CD4-positive, CD25-positive, alpha-beta regulatory T cell (primary cell): ENCODE measurements around the gene SLF2. TPM values are rescaled to one million over a fixed set of nuclear protein-coding genes. Genes with fewer than 3 reads are reported as not detected.
A peak's percentile ranks its signal among the peaks of the same experiment; 100 is the strongest.

Experiments used
- ATAC-seq, 2 donors: fragments of 150-1000 bp; cut with Tn5 transposase; one replicate each; pipeline ENCODE4 v1.10.0; 2021; ENCODE audit warnings: low read depth in 2 of 2, moderate number of reproducible peaks in 2 of 2, moderate library complexity in 1 of 2
- DNase-seq, 3 donors: peaks; one replicate each; pipeline versions ENCODE4 v3.0.0 to v3.0.0-alpha.2; 2012 to 2022; ENCODE audit warnings: mixed read lengths in 1 of 3
- H3K27ac ChIP-seq: one replicate; pipeline ENCODE4 v1.7.0; 2013; ENCODE audit warnings: mild to moderate bottlenecking, low read length; ENCODE audit not compliant: insufficient read depth, poor library complexity, severe bottlenecking
- H3K27me3 ChIP-seq: one replicate; pipeline ENCODE4 v1.7.0; 2013; ENCODE audit warnings: low read length; ENCODE audit not compliant: control insufficient read depth, insufficient read depth
- H3K36me3 ChIP-seq: one replicate; pipeline ENCODE4 v1.7.0; 2013; ENCODE audit warnings: mild to moderate bottlenecking, low read length, moderate library complexity; ENCODE audit not compliant: control insufficient read depth, insufficient read depth
- H3K4me1 ChIP-seq: 2 replicates; pipeline ENCODE4 v1.7.0; 2013; ENCODE audit warnings: mild to moderate bottlenecking, low read length; ENCODE audit not compliant: insufficient read depth, control insufficient read depth, poor library complexity, severe bottlenecking
- H3K4me3 ChIP-seq: one replicate; pipeline ENCODE4 v1.7.0; 2013; ENCODE audit warnings: low read depth, mild to moderate bottlenecking, low read length, moderate library complexity
- H3K9me3 ChIP-seq, 2 experiments: 1 replicate in 1 of 2; 2 replicates in 1 of 2; pipeline ENCODE4 v1.7.0; 2013; ENCODE audit warnings: low read length in 2 of 2, mild to moderate bottlenecking in 1 of 2, moderate library complexity in 1 of 2; ENCODE audit not compliant: control insufficient read depth in 2 of 2
- H3K27ac Mint-ChIP-seq, 3 donors: one replicate each; pipeline ENCODE4 v1.8.0; 2020 to 2022; ENCODE audit warnings: mild to moderate bottlenecking in 3 of 3, mixed read lengths in 3 of 3, moderate library complexity in 2 of 3
- H3K27me3 Mint-ChIP-seq: one replicate; pipeline ENCODE4 v1.8.0; 2022; ENCODE audit warnings: mild to moderate bottlenecking, mixed read lengths
- H3K36me3 Mint-ChIP-seq: one replicate; pipeline ENCODE4 v1.8.0; 2020; ENCODE audit warnings: mixed read lengths
- H3K4me1 Mint-ChIP-seq, 4 donors: one replicate each; pipeline ENCODE4 v1.8.0; 2020 to 2022; ENCODE audit warnings: mixed read lengths in 4 of 4, mild to moderate bottlenecking in 1 of 4
- H3K4me3 Mint-ChIP-seq, 4 donors: one replicate each; pipeline ENCODE4 v1.8.0; 2020 to 2022; ENCODE audit warnings: mild to moderate bottlenecking in 4 of 4, mixed read lengths in 4 of 4, moderate library complexity in 3 of 4
- H3K9me3 Mint-ChIP-seq, 7 donors: one replicate each; pipeline ENCODE4 v1.8.0; 2020 to 2022; ENCODE audit warnings: mixed read lengths in 7 of 7, mild to moderate bottlenecking in 3 of 7, moderate library complexity in 2 of 7
- polyA plus RNA-seq, 4 donors: library from polyadenylated mRNA; unstranded; fragments of 300-500 nt; fragmentation: Illumina TruSeq; gene quantifications; one replicate each; pipeline ENCODE4 v1.2.3, GENCODE V29; 2021
- total RNA-seq: library from RNA; stranded (reverse); gene quantifications from one replicate; pipeline ENCODE4 v1.2.3, GENCODE V29; 2022

The SLF2 gene
- total and polyA plus RNA-seq, 5 donors from 2014 or later = 10.3 to 23.2 (median 10.6) TPM

DNA sequence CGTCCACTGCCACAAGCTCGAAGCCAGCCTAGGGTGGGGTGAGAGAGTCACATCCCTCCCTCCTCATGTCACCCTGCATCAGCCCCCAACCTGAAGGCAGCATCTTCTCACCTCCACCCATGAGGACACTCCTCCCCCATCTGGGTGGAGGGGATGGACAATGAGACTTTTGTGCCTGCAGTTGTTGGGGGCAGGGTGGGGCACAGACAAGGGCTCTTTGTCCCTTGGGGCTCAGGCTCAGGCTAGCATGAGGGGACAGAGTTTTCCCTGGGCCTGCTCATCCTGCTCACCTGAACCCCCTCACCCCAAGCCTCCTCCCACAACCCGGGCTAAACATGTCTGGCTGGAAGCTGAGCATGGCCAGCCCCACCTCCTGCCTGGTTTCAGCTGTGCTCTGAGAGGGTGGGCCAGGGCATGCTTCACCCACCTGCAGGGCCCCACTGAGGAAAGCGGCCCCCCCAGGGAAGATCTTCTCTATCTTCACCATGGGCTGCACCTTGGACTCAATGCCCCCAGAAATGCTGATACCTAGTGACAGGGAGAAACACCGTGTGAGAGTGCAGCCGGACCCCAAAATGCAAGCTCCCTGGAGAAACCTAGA lies 96.2 kb downstream of the SLF2 start:
- Mint-ChIP-seq H3K9me3 (no peaks in the 10 kb centered on the region), H3K36me3 (peaks cover 4% of the 10 kb centered on the region), H3K27me3 (peaks cover 5% of the 10 kb centered on the region), H3K4me1 (peaks cover 4 to 11% (median 9%) of the 10 kb centered on the region in 4 donors), H3K27ac (no peak overlapping the region), H3K4me3 (no peak overlapping the region)
- Histone ChIP-seq H3K4me1 (peaks cover 9% of the 10 kb centered on the region), H3K4me3 (no peak overlapping the region), H3K27me3 (no peaks in the 10 kb centered on the region), H3K9me3 (no peaks in the 10 kb centered on the region), H3K27ac (no peak overlapping the region), H3K36me3 (peaks cover 3% of the 10 kb centered on the region)
- no peak for ATAC-seq
- DNase-seq = no peak

DNA sequence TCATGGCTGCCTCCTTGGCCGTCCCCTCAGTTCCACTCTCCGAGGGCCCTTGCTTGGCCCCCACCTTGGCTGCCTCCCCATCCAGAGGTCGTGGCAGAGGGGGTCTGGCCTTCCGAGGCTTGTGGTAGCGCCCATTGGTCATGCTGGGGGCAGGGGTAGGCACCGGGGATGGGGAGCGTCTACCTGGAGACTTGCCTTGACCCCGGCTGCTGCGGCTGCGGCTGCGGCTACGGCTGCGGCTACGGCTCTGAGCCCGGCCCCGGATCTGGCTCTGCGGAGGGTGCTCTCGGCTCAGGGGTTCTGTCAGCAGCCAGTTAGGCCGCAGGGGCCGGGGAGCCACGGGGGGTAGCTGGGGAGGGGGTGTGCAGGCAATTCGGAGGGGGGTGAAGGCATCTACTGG lies 97.6 kb downstream of the SLF2 start:
- no peak for DNase-seq
- no peak overlapping the region for H3K27ac Mint-ChIP-seq

DNA sequence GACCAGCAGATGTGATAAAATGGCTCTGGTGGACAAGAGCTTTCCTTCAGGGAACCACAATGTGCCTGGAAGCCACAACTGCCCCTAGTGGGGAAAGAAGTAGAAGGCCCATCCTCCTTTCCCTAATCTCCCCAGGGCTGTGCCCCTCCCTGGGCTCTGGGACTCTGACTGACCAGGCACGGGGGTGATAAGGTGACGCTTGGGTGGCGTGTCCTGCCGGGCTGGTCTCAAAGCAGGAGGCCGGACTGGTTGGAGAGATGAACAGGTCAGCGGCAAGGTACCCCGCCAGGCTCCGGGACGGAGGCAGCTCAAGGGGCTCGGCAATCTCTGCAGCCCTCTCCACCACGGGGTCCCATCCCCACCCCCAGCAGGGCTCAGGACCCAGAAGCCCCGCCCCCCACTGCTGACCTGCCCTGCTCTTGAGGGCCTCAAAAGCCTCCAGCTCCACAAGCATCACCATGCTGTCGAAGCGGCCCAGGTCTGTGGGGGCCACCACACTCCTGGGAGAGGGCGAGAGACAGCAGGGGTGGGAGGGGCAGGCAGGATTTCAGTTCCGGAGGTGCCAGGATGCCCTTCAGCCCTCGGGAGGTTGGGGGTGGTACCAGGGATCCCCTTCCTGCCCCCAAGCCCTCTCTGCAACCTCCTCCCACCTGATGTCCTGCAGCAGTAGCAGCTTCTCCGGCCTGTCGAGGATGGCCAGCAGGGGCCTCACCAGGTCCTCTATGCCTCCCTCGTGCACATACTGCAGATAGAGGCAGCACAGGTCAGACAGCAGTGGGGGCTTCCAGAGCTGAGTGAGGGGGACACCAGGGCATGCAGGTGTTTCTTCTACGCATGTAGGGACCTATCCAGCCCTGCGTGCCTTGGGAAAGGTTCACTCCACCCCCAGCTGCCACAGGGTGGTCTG lies 99.0 kb downstream of the SLF2 start:
- no peak overlapping the region for H3K4me3 Mint-ChIP-seq
- Histone ChIP-seq H3K27ac (no peak overlapping the region), H3K27me3 (peaks cover 5% of the 10 kb centered on the region), H3K36me3 (no peaks in the 10 kb centered on the region), H3K4me3 (no peak overlapping the region), H3K4me1 (peaks cover 9% of the 10 kb centered on the region), H3K9me3 (no peaks in the 10 kb centered on the region)
- peaks cover 15% of the 10 kb centered on the region for H3K27me3 Mint-ChIP-seq
- no peaks in the 10 kb centered on the region for H3K9me3 Mint-ChIP-seq
- no peaks in the 10 kb centered on the region for H3K36me3 Mint-ChIP-seq
- peaks cover 4 to 17% (median 12%) of the 10 kb centered on the region in 4 donors for H3K4me1 Mint-ChIP-seq
- ATAC-seq = no peak
- no peak for DNase-seq
- no peak overlapping the region for H3K27ac Mint-ChIP-seq

More for the DNA sequence above, 97.6 kb downstream of the SLF2 start:
- Mint-ChIP-seq H3K4me1 (peaks cover 4 to 17% (median 12%) of the 10 kb centered on the region in 4 donors), H3K4me3 (no peak overlapping the region), H3K36me3 (peaks cover 4% of the 10 kb centered on the region), H3K27me3 (peaks cover 5% of the 10 kb centered on the region), H3K9me3 (no peaks in the 10 kb centered on the region)
- no peak for ATAC-seq
- H3K27ac ChIP-seq = no peak overlapping the region
- H3K4me3 ChIP-seq = no peak overlapping the region
- H3K4me1 ChIP-seq = peaks cover 9% of the 10 kb centered on the region
- no peaks in the 10 kb centered on the region for H3K9me3 ChIP-seq
- no peaks in the 10 kb centered on the region for H3K27me3 ChIP-seq
- peaks cover 3% of the 10 kb centered on the region for H3K36me3 ChIP-seq

DNA sequence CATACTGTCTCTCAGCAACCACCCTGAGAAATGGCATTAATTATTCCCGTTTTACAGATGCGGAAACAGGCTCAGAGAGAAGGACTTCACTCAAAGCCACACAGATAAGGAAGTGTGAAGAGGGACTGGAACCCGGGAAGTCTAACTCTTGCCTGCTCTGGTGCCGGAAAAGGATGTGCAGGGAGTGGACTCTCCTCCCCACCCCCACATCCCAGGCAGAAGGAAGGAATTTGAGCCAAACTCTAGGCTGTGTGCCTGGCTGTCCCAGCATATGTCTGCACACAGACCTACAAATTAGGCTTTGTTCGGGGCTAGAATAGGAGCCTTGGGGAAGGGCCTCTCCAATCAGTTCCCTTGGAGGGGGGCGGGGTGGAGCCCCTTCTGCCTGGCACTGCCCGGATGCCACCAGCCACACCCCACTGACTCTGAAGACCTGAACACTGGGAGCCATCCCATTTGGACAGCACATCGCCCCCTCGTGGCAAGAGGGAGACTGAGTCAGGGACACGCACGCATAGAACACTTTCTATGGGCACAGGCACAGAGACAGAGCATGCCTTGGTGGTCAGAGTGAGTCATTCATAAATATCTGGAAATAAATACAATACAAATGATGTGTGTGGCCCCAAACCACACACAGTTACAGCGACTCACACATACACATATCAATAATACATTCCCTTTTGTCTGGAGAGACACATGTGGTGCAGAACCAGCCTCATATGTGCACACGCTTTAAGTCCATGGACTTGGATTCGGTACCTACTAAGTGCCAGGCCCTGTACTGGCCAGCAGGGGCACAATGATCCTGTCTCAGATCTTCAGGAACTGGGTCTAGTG lies 100.0 kb downstream of the SLF2 start:
- no peak overlapping the region for H3K27ac ChIP-seq
- DNase-seq (peak; percentile 60 to 83 (median 70)), ATAC-seq (peak; percentile 84 to 91)
- Mint-ChIP-seq H3K9me3 (no peaks in the 10 kb centered on the region), H3K27ac (peak overlapping the region in 1 of 3 donors; percentile 30), H3K4me1 (peaks cover 4 to 17% (median 12%) of the 10 kb centered on the region in 4 donors), H3K27me3 (peaks cover 24% of the 10 kb centered on the region), H3K4me3 (no peak overlapping the region), H3K36me3 (no peaks in the 10 kb centered on the region)
- H3K4me3 ChIP-seq = no peak overlapping the region
- peaks cover 10% of the 10 kb centered on the region for H3K27me3 ChIP-seq
- H3K4me1 ChIP-seq = peaks cover 9% of the 10 kb centered on the region
- no peaks in the 10 kb centered on the region for H3K9me3 ChIP-seq
- no peaks in the 10 kb centered on the region for H3K36me3 ChIP-seq

- no peak for DNase-seq
- H3K36me3 Mint-ChIP-seq = no peaks in the 10 kb centered on the region
- Histone ChIP-seq H3K4me1 (peaks cover 9% of the 10 kb centered on the region), H3K4me3 (no peak overlapping the region), H3K36me3 (no peaks in the 10 kb centered on the region), H3K27ac (no peak overlapping the region), H3K27me3 (peaks cover 10% of the 10 kb centered on the region), H3K9me3 (no peaks in the 10 kb centered on the region)
- no peak overlapping the region for H3K4me3 Mint-ChIP-seq
- peaks cover 28% of the 10 kb centered on the region for H3K27me3 Mint-ChIP-seq
- H3K27ac Mint-ChIP-seq = peak overlapping the region in 1 of 3 donors; percentile 30
- peaks cover 0 to 1% (median 0%) of the 10 kb centered on the region in 7 donors for H3K9me3 Mint-ChIP-seq
- peaks cover 4 to 18% (median 12%) of the 10 kb centered on the region in 4 donors for H3K4me1 Mint-ChIP-seq
- no peak for ATAC-seq
These were observed 100.6 kb downstream of the SLF2 start for GRCh38 chr10:101013365-101013825.

- peaks cover 9% of the 10 kb centered on the region for H3K4me1 ChIP-seq
- H3K36me3 ChIP-seq = no peaks in the 10 kb centered on the region
- no peak overlapping the region for H3K27ac ChIP-seq
- DNase-seq (peak; percentile 61 to 72 (median 62)), ATAC-seq (peak in 1 of 2 donors; percentile 55)
- Mint-ChIP-seq H3K36me3 (no peaks in the 10 kb centered on the region), H3K9me3 (peaks cover 0 to 1% (median 0%) of the 10 kb centered on the region in 7 donors), H3K27me3 (peaks cover 35% of the 10 kb centered on the region), H3K4me3 (no peak overlapping the region), H3K27ac (peak overlapping the region in 2 of 3 donors; percentile 32 to 77), H3K4me1 (peaks cover 4 to 20% (median 12%) of the 10 kb centered on the region in 4 donors)
- peaks cover 13% of the 10 kb centered on the region for H3K27me3 ChIP-seq
- H3K4me3 ChIP-seq = no peak overlapping the region
- H3K9me3 ChIP-seq = no peaks in the 10 kb centered on the region
These were observed 101.6 kb downstream of the SLF2 start for GRCh38 chr10:101014230-101014884.
